H54 (cell line): ENCODE measurements around the gene NCOA4.

Experiments
- DNase-seq: peaks from one replicate; pipeline ENCODE4 v3.0.0; 2011; ENCODE audit warnings: low spot score, mixed read lengths; ENCODE audit not compliant: insufficient read length
- FAIRE-seq: peaks from 3 replicates; lab custom pipeline; 2011; peaks lifted over from hg19 to GRCh38; lab: Jason Lieb, UNC
- POLR2A ChIP-seq: IDR thresholded peaks from 2 replicates; pipeline ENCODE4 v1.6.1; 2011; ENCODE audit warnings: low read depth, mild to moderate bottlenecking, low read length

Gene NCOA4

DNA sequence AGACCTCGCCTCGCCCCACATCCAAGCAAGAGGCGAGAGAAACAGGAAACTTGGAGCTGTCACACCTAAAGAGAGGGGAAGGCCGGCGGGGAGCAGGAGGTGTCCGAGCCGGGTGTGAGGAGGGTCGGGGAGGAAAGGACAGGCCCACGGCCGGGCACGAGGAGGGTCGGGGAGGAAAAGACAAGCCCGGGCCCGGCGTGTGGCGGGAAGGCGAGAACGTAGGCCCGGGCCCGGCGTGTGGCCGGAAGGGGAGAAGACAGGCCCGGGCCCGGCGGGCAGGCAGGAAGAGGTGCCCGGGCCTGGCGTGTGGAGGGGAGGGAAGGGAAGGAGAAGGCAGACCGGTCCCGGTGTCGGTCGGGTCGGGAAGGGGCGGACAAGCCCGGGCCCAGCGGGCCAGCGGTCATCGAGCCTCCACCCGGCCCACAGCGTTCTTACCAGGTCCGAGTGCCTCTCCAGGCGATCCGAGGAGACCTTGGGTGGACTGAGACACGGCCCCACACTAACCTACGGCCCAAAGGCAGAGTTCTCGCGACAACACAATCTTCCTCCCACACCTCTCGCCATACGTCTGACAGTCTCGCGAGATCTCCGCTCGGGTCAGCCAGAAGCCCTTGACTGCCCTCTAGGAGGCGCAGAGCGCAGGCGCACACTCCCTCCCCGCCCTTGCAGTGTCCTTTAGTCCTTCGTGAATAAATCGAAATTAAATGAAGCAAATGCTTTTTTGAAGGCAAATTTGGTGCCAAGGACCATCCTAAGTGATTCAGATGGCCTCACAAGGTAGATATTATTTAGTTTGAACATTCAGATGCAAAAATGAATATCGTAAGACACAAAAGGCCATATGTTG lies at the start of gene NCOA4:
TSS of gene NCOA4 (minus strand) at position 533 of the 847 bp plus-strand sequence. CDS start 13,943 bp downstream, outside the sequence.
- FAIRE-seq (no peak), DNase-seq (peak; percentile 92)
- TF ChIP-seq POLR2A = peak; percentile 90

DNA sequence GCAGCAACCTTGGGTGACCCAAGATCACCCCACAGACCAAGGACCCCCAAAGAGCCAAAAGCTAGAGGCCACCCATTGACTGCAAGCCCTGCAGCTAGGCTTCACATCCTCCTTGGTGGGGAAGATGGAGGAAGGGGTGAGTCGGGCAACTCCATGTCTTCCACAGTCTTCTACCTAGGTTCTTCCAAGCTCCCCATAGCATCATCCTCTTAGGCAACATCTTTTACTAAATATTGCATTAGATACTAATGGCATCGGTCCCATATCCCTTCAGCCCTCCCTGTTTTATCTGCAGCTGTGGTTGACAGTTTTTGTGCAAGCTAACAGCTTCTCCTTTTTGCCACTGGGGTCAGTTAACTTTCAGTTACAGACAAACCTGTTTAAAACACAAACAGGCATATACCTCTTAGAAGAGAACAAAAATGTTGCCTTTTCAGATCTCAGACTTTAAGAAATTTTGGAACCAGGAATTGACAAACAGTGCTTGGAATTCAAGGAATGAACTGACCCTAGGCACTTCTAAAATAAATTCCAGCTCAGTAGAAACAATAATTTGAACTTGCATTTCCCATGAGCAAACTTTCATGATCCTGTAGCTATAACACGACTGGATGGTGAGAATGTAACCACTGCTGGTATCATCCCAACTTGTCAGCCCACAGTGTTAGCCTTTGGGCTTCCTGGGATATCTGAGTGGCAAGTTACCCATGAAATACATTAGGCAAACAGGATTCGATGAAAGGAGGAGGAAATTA lies 49.6 kb upstream of the NCOA4 start:
- FAIRE-seq (no peak), DNase-seq (no peak)

GRCh38 chr10:46077731-46078413 lies 47.4 kb upstream of the NCOA4 start:
- no peak for TF ChIP-seq POLR2A
- DNase-seq = no peak
- FAIRE-seq = no peak

More for the DNA sequence above, 49.6 kb upstream of the NCOA4 start:
- no peak for TF ChIP-seq POLR2A

DNA sequence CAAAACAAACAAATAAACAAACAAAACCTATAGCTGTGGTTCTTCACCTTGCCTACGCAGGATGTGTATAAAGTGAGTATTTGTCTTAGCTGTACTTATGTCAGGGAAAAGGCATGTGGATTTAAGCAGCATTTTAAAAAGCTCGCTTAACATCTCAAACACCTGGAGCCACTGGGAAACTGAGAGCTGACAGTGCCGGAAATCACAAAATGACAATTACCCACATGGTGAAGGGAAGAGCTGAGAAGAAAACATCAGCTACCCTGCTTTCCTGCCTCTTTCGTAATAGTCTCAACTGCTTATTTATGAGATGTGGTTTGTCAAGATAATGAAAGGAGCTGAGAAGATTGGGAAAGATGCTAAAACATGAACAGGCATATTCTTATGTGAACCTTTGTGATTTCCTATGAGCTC lies 46.7 kb upstream of the NCOA4 start:
- FAIRE-seq (no peak), DNase-seq (no peak)
- no peak for TF ChIP-seq POLR2A

DNA sequence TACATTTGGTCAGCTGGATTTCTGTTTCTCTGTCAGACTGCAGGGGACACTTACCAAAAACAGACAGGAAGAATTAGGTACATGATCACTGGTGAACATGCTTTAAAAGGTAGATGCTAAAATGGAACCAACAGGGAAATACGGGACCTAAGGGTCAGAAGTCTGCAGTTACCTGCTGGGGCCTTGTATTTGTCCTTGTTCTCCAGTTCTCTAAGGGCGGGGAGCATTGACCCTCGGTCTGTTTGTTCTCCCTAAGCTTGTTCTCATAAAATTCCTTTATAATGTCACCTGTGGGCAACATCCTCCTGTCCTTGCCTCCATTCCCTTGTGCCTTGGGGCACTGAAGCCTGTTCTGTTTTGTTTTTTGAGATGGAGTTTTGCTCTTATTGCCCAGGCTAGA lies 45.4 kb upstream of the NCOA4 start:
- FAIRE-seq (no peak), DNase-seq (no peak)
- no peak for TF ChIP-seq POLR2A

GRCh38 chr10:46074196-46074946 lies 43.9 kb upstream of the NCOA4 start:
- FAIRE-seq (no peak), DNase-seq (no peak)
- no peak for TF ChIP-seq POLR2A

DNA sequence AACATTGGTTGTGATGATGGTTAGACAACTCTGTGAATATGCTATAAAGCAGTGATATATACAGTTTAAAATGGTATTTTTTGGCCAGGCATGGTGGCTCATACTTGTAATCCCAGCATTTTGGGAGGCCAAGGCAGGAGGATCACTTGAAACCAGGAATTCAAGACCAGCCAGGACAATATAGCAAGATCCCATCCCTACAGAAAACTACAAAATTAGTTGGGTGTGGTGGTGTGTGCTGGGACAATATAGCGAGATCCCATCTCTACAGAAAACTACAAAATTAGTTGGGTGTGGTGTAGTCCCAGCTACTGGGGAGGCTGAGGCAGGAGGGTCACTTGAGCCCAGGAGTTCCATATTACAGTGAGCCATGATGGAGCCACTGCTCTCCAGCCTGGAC lies 43.1 kb upstream of the NCOA4 start:
- no peak for DNase-seq
- no peak for FAIRE-seq
- no peak for TF ChIP-seq POLR2A

DNA sequence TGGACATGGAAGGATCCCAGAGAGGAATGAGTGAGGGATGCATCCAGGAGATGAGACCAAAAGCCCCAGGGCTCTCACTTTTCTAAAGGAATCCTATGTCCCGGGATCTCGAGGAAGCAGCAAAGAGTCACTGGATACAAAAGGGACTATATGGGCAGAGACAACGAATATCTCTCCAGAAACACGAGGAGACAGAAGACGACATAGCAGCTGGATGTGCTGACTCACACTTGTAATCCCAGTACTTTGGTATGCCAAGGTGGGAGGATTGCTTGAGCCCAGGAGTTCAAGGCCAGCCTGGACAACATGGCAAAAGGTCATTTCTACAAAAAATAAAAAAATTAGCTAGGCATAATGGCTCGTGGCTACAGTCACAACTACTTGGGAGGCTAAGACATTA lies 40.3 kb upstream of the NCOA4 start:
- no peak for TF ChIP-seq POLR2A
- DNase-seq = no peak
- FAIRE-seq = no peak

- TF ChIP-seq POLR2A = no peak
- FAIRE-seq (no peak), DNase-seq (no peak)
Observed at GRCh38 chr10:46069771-46070463, 39.5 kb upstream of the NCOA4 start.

- no peak for DNase-seq
- no peak for TF ChIP-seq POLR2A
- no peak for FAIRE-seq
Observed at GRCh38 chr10:46068905-46069304, 38.5 kb upstream of the NCOA4 start.

DNA sequence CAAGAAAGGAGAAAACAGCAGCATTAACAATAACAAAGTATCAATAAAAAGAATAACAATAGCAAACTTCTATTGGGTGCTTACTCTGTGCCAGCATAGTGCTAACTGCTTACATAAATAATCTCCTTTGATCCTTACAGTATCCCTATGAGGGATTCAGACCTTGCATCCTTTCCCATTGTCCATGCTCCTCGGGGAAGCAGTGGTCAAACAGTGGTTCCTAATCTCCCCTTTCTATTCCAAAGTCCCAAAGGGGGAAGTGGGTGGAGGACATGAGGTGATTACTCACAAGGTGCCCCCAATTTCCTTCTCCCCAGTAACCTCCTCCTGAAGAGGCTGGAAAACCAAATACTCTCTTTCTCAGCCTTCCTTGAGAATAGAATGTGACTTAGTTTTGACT lies 37.7 kb upstream of the NCOA4 start:
- FAIRE-seq (no peak), DNase-seq (no peak)
- TF ChIP-seq POLR2A = no peak

- DNase-seq (no peak), FAIRE-seq (no peak)
- TF ChIP-seq POLR2A = no peak
Observed at GRCh38 chr10:46064269-46064817, 33.9 kb upstream of the NCOA4 start.

DNA sequence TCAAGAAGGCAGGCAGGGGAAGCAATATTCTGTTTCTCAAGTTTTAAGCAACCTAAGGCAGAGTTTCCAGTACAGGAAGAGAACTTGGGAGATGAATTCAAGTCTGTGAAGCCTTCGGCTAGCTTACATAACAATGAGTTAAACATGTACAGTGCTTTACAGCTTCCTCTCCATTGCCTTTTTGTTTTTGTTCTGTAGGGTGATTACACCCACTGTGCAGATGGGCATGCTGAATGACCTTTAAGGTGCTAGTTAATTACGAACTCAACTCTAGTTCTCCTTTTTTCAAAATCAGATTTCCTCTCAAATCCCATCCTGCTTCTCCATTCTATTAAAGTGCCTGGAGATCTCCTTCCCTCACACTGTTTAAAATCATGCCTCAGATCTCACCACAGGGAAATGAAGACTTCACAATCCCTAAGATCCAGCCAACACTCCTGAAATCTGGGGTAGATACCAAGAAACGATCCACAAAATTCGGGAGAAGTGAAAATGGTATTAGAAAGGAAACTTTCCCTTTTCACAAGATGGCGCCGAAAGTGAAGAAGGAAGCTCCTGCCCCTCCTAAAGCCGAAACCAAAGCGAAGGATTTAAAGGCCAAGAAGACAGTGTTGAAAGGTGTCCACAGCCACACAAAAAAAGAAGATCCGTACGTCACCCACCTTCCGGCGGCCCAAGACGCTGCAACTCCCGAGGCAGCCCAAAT lies 32.5 kb upstream of the NCOA4 start:
- FAIRE-seq (no peak), DNase-seq (no peak)
- no peak for TF ChIP-seq POLR2A
